Measurements from ENCODE around the gene SPTLC2. TPM values are rescaled to one million over a fixed set of nuclear protein-coding genes. Genes with fewer than 3 reads are reported as not detected.

The SPTLC2 gene
- total RNA-seq, 1 experiment from 2014 or later = 32.6 TPM

- no peak overlapping the region for H3K56ac ChIP-seq (ENCODE audit: insufficient read length, low read depth, low read length)
- no peak overlapping the region for H2BK20ac ChIP-seq (ENCODE audit: low read depth, low read length, poor library complexity, severe bottlenecking)
- no peak overlapping the region for H3K18ac ChIP-seq (ENCODE audit: insufficient read length, low read depth, low read length)
- H2BK12ac ChIP-seq (ENCODE audit: insufficient read length, low read depth, low read length) = no peak overlapping the region
- peaks cover 17 to 62% (median 54%) of the 10 kb centered on the region in 3 experiments; a peak in 6 of 7 replicates for H3K36me3 Mint-ChIP-seq (ENCODE audit: insufficient read depth in 1 of 3, low read depth in 3 of 3)
- H3K14ac ChIP-seq (ENCODE audit: insufficient read depth, low read length) = no peak overlapping the region
- H3K9me3 Mint-ChIP-seq = no peaks in the 10 kb centered on the region
- no peaks in the 10 kb centered on the region for H3K79me1 ChIP-seq (ENCODE audit: insufficient read depth, low read depth, low read length, poor library complexity, severe bottlenecking)
- no peak overlapping the region for H4K91ac ChIP-seq (ENCODE audit: insufficient read length, low read depth, low read length)
- H3K27ac Mint-ChIP-seq = no peak overlapping the region
- no peaks in the 10 kb centered on the region for H3K9me3 ChIP-seq (ENCODE audit: control insufficient read depth, low read depth, low read length)
- no peaks in the 10 kb centered on the region for H4K20me1 ChIP-seq (ENCODE audit: control insufficient read depth, insufficient read depth, insufficient read length)
- no peak overlapping the region for H3K9ac ChIP-seq (ENCODE audit: extremely low read depth, insufficient read length, low read length)
- no peak overlapping the region for H2AFZ ChIP-seq (ENCODE audit: low read length)
- H3K27me3 ChIP-seq (ENCODE audit: insufficient read depth, low read length) = no peaks in the 10 kb centered on the region
- H3K23ac ChIP-seq (ENCODE audit: insufficient read length, low read depth, low read length) = no peak overlapping the region
- no peaks in the 10 kb centered on the region for H3K27me3 Mint-ChIP-seq (ENCODE audit: low read depth)
- H4K5ac ChIP-seq (ENCODE audit: insufficient read length, low read depth, low read length) = no peak overlapping the region
- H3K4me3 Mint-ChIP-seq = no peak overlapping the region
- no peak overlapping the region for H3K4ac ChIP-seq (ENCODE audit: low read depth, low read length)
- no peaks in the 10 kb centered on the region for H3K23me2 ChIP-seq (ENCODE audit: insufficient read length, low read depth, low read length, poor library complexity, severe bottlenecking)
- no peaks in the 10 kb centered on the region for H3K4me1 Mint-ChIP-seq
- H2BK15ac ChIP-seq (ENCODE audit: low read depth, low read length) = no peak overlapping the region
- no peak overlapping the region for H2BK5ac ChIP-seq (ENCODE audit: insufficient read length, low read length)
- no peak overlapping the region for H2BK120ac ChIP-seq (ENCODE audit: low read depth, low read length, poor library complexity, severe bottlenecking)
- DNase-seq = no peak
- H3K4me1 ChIP-seq (ENCODE audit: insufficient read depth, low read length) = no peaks in the 10 kb centered on the region
- WGBS (ENCODE audit: extremely low coverage, insufficient read length, low lambda C conversion rate) = no CpG with 5 or more reads among the region's 6 CpGs
- no peak overlapping the region for H2AK5ac ChIP-seq (ENCODE audit: insufficient read length, low read length)
- no peak overlapping the region for H3K4me2 ChIP-seq (ENCODE audit: insufficient read depth, insufficient read length, low read length)
- no peak overlapping the region for H3T11ph ChIP-seq (ENCODE audit: low read length)
- H4K8ac ChIP-seq (replicated peaks; ENCODE audit: insufficient read length, low read depth, low read length) = no peak overlapping the region
- TF ChIP-seq, protein P1, sequence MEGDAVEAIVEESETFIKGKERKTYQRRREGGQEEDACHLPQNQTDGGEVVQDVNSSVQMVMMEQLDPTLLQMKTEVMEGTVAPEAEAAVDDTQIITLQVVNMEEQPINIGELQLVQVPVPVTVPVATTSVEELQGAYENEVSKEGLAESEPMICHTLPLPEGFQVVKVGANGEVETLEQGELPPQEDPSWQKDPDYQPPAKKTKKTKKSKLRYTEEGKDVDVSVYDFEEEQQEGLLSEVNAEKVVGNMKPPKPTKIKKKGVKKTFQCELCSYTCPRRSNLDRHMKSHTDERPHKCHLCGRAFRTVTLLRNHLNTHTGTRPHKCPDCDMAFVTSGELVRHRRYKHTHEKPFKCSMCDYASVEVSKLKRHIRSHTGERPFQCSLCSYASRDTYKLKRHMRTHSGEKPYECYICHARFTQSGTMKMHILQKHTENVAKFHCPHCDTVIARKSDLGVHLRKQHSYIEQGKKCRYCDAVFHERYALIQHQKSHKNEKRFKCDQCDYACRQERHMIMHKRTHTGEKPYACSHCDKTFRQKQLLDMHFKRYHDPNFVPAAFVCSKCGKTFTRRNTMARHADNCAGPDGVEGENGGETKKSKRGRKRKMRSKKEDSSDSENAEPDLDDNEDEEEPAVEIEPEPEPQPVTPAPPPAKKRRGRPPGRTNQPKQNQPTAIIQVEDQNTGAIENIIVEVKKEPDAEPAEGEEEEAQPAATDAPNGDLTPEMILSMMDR (conservative IDR thresholded peaks at IDR 0.05) = no peak
- H3K27ac ChIP-seq (ENCODE audit: insufficient read length, low read depth, low read length) = no peak overlapping the region
- no peaks in the 10 kb centered on the region for H3K79me2 ChIP-seq (ENCODE audit: insufficient read depth, low read length)
Observed at GRCh38 chr14:77559381-77559780, 57.1 kb downstream of the SPTLC2 start.
